ENCODE results near the gene PDK4. TPM values are rescaled to one million over a fixed set of nuclear protein-coding genes. Genes with fewer than 3 reads are reported as not detected.
"Not testable (repeated sequence)": the region's sequence is repeated elsewhere in the genome, so short reads cannot be mapped to it uniquely, and the experiment has no call there.

The PDK4 gene
- total and polyA plus RNA-seq, 8 donors, result 20.0 to 56.6 (median 32.1) TPM

GRCh38 chr7:95558864-95559263 lies 37.5 kb downstream of the PDK4 start:
- intact Hi-C loops (cut with DNase I), result no loop called here
- Histone ChIP-seq H3K27ac (no peak overlapping the region), H3K27me3 (no peaks in the 10 kb centered on the region), H3K4me1 (no peaks in the 10 kb centered on the region), H3K9me3 (no peaks in the 10 kb centered on the region), H3K36me3 (no peaks in the 10 kb centered on the region), H3K4me3 (no peak overlapping the region)
- no peak for DNase-seq
- TF ChIP-seq, protein P1, sequence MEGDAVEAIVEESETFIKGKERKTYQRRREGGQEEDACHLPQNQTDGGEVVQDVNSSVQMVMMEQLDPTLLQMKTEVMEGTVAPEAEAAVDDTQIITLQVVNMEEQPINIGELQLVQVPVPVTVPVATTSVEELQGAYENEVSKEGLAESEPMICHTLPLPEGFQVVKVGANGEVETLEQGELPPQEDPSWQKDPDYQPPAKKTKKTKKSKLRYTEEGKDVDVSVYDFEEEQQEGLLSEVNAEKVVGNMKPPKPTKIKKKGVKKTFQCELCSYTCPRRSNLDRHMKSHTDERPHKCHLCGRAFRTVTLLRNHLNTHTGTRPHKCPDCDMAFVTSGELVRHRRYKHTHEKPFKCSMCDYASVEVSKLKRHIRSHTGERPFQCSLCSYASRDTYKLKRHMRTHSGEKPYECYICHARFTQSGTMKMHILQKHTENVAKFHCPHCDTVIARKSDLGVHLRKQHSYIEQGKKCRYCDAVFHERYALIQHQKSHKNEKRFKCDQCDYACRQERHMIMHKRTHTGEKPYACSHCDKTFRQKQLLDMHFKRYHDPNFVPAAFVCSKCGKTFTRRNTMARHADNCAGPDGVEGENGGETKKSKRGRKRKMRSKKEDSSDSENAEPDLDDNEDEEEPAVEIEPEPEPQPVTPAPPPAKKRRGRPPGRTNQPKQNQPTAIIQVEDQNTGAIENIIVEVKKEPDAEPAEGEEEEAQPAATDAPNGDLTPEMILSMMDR (IDR thresholded peaks at IDR 0.05), result no peak
- ATAC-seq, result no peak

DNA sequence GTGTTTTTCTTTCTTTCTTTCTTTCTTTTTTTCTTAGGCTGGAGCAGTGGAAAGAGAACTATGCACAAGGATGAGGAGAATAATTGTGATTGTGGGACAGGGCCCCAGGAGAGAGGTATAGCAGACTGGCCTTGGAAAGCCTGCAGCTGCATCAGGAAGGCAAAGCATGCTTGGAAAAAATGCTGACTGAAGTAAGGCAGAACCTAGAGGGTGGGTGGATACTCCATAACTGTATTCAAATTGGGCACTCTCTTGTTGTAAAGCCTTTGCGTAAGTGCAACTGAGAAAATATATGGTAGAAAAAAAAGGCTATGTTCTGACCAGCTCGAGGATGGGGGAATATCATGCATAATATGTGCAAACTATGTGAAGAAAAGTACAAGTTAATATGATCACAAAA lies 39.5 kb downstream of the PDK4 start:
- no peak overlapping the region for H3K4me3 ChIP-seq
- H3K9me3 ChIP-seq, result no peaks in the 10 kb centered on the region
- no peaks in the 10 kb centered on the region for H3K4me1 ChIP-seq
- ATAC-seq (no peak), DNase-seq (no peak)
- H3K27ac ChIP-seq, result no peak overlapping the region
- intact Hi-C loops (cut with DNase I), result no loop called here
- H3K36me3 ChIP-seq, result no peaks in the 10 kb centered on the region
- no peaks in the 10 kb centered on the region for H3K27me3 ChIP-seq
- TF ChIP-seq, protein P1 (IDR thresholded peaks at IDR 0.05), result no peak

DNA sequence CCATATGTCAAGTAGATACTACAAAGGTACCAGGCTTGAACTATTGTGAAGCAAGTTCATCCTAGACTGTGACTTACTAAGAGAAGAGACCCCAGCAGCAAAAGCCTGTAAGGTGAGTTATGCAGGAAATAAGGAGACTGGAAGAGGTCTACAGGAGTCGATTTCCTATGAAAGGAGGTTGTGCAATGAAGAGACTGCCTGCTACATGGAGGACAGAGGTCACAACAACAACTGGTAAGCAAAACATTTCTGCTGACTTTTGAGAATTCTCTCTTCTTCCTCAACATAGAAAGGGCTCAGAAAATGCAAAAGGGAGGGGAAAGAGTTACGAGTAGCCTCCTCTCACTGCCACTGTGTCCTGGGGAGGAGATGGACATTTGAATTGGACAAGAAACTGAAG lies 42.4 kb downstream of the PDK4 start:
- DNase-seq (no peak), ATAC-seq (no peak)
- intact Hi-C loops (cut with DNase I), result no loop called here
- Histone ChIP-seq H3K4me3 (no peak overlapping the region), H3K36me3 (no peaks in the 10 kb centered on the region), H3K27me3 (no peaks in the 10 kb centered on the region), H3K27ac (peak overlapping the region in 1 of 2 donors; percentile 23), H3K9me3 (no peaks in the 10 kb centered on the region), H3K4me1 (peaks cover 15 to 25% of the 10 kb centered on the region in 2 donors)
- TF ChIP-seq, protein P1 (IDR thresholded peaks at IDR 0.05), result no peak

DNA sequence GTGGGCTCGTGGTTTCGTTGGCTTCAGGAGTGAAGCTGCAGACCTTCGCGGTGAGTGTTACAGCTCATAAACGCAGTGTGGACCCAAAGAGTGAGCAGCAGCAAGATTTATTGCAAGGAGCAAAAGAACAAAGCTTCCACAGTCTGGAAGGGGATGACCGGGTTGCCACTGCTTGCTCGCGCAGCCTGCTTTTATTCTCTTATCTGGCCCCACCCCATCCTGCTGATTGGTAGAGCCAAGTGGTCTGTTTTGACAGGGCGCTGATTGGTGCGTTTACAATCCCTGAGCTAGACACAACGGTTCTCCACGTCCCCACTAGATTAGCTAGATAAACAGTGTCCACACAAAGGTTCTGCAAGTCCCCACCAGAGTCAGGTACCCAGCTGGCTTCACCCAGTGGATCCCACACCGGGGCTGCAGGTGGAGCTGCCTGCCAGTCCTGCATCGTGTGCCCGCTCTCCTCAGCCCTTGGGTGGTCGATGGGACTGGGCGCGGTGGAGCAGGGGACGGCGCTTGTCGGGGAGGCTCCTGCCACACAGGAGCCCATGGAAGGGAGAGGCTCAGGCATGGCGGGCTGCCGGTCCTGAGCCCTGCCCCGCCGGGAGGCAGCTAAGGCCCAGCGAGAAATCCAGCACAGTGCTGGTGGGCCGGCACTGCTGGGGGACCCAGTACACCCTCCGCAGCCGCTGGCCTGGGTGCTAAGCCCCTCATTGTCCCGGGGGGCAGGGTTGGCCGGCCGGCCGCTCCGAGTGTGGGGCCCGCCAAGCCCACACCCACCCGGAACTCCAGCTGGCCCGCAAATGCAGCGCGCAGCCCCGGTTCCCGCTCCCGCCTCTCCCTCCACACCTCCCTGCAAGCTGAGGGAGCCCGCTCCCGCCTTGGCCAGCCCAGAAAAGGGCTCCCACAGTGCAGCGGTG lies 44.0 kb downstream of the PDK4 start:
- H3K36me3 ChIP-seq; H3K9me3 ChIP-seq; H3K27me3 ChIP-seq; H3K4me3 ChIP-seq; ATAC-seq; intact Hi-C loops (cut with DNase I); H3K27ac ChIP-seq: not testable (repeated sequence)
- H3K4me1 ChIP-seq, result peaks cover 15 to 40% of the 10 kb centered on the region in 2 donors
- DNase-seq, result peak in 1 of 4 donors; percentile 77

- H3K9me3 ChIP-seq, result no peaks in the 10 kb centered on the region
- H3K27me3 ChIP-seq, result no peaks in the 10 kb centered on the region
- no peaks in the 10 kb centered on the region for H3K36me3 ChIP-seq
- DNase-seq, result no peak
- H3K4me1 ChIP-seq, result peaks cover 23 to 57% of the 10 kb centered on the region in 2 donors
- no peak overlapping the region for H3K4me3 ChIP-seq
- intact Hi-C loops (cut with DNase I), result no loop called here
- peak; percentile 12 for ATAC-seq
- H3K27ac ChIP-seq, result peak overlapping the region; percentile 69 to 84
- TF ChIP-seq, protein P1 (IDR thresholded peaks at IDR 0.05), result no peak
These were observed 45.8 kb downstream of the PDK4 start for GRCh38 chr7:95550546-95550945.

All from left lung (tissue), 10 donors.